GM12892 (cell line): ENCODE results near the gene NR2E3.

Experiments
- DNase-seq: peaks from one replicate; pipeline ENCODE4 v3.0.0; 2011; ENCODE audit not compliant: insufficient read length
- FAIRE-seq: peaks from 2 replicates; lab custom pipeline; 2011; peaks lifted over from hg19 to GRCh38; lab: Jason Lieb, UNC
- POLR2A ChIP-seq: IDR thresholded peaks from 2 replicates; pipeline ENCODE4 v1.6.1; 2011; ENCODE audit warnings: low read depth, low read length, control low read depth
- POLR2AphosphoS5 ChIP-seq: IDR thresholded peaks from 2 replicates; pipeline ENCODE4 v1.6.1; 2011; ENCODE audit warnings: low read depth, low read length, control low read depth
- TAF1 ChIP-seq: IDR thresholded peaks from 2 replicates; pipeline ENCODE4 v1.6.1; 2011; ENCODE audit warnings: low read depth, mild to moderate bottlenecking, control low read depth, low read length, borderline replicate concordance

The NR2E3 gene

GRCh38 chr15:71781179-71781964 lies 29.0 kb upstream of the NR2E3 start:
- TF ChIP-seq POLR2A: no peak
- no peak for TF ChIP-seq POLR2AphosphoS5
- no peak for TF ChIP-seq TAF1
- DNase-seq: no peak
- FAIRE-seq: peak; percentile 68

- DNase-seq (no peak), FAIRE-seq (no peak)
- TF ChIP-seq POLR2A: no peak
- TF ChIP-seq POLR2AphosphoS5: no peak
- TF ChIP-seq TAF1: no peak
These were observed 28.4 kb upstream of the NR2E3 start for GRCh38 chr15:71781965-71782265.

- TF ChIP-seq TAF1 (no peak), POLR2A (no peak), POLR2AphosphoS5 (no peak)
- DNase-seq (no peak), FAIRE-seq (no peak)
These were observed 27.8 kb upstream of the NR2E3 start for GRCh38 chr15:71782422-71783165.

GRCh38 chr15:71784719-71785118 lies 25.6 kb upstream of the NR2E3 start:
- FAIRE-seq (no peak), DNase-seq (no peak)
- no peak for TF ChIP-seq TAF1
- no peak for TF ChIP-seq POLR2AphosphoS5
- TF ChIP-seq POLR2A: no peak

GRCh38 chr15:71785996-71786395 lies 24.4 kb upstream of the NR2E3 start:
- DNase-seq (no peak), FAIRE-seq (no peak)
- TF ChIP-seq TAF1 (no peak), POLR2A (no peak), POLR2AphosphoS5 (no peak)

GRCh38 chr15:71786673-71787072 lies 23.7 kb upstream of the NR2E3 start:
- no peak for FAIRE-seq
- TF ChIP-seq TAF1 (no peak), POLR2A (no peak), POLR2AphosphoS5 (no peak)
- no peak for DNase-seq

GRCh38 chr15:71788646-71789579 lies 21.4 kb upstream of the NR2E3 start:
- no peak for FAIRE-seq
- no peak for DNase-seq
- TF ChIP-seq POLR2AphosphoS5 (no peak), POLR2A (no peak), TAF1 (no peak)

- DNase-seq (no peak), FAIRE-seq (no peak)
- TF ChIP-seq TAF1 (no peak), POLR2A (no peak), POLR2AphosphoS5 (no peak)
These were observed 20.7 kb upstream of the NR2E3 start for GRCh38 chr15:71789616-71790015.

- TF ChIP-seq TAF1: no peak
- TF ChIP-seq POLR2AphosphoS5: no peak
- TF ChIP-seq POLR2A: no peak
- FAIRE-seq (no peak), DNase-seq (no peak)
These were observed 20.3 kb upstream of the NR2E3 start for GRCh38 chr15:71790081-71790480.

GRCh38 chr15:71791975-71792374 lies 18.4 kb upstream of the NR2E3 start:
- DNase-seq: no peak
- no peak for FAIRE-seq
- TF ChIP-seq POLR2AphosphoS5 (no peak), POLR2A (no peak), TAF1 (no peak)

- FAIRE-seq: no peak
These were observed 17.8 kb upstream of the NR2E3 start for GRCh38 chr15:71792521-71792920.

GRCh38 chr15:71798641-71799040 lies 11.7 kb upstream of the NR2E3 start:
- no peak for FAIRE-seq
- TF ChIP-seq POLR2AphosphoS5: no peak
- no peak for DNase-seq

More at GRCh38 chr15:71792521-71792920, 17.8 kb upstream of the NR2E3 start:
- TF ChIP-seq POLR2AphosphoS5 (no peak), POLR2A (no peak), TAF1 (no peak)
- DNase-seq: no peak

GRCh38 chr15:71800190-71800589 lies 10.2 kb upstream of the NR2E3 start:
- FAIRE-seq: no peak
- TF ChIP-seq POLR2AphosphoS5 (no peak), POLR2A (no peak), TAF1 (no peak)
- no peak for DNase-seq
